ENCODE results near the gene PPP1R12C.
A peak's percentile ranks its signal among the peaks of the same experiment; 100 is the strongest.
"Not testable (repeated sequence)": the region's sequence is repeated elsewhere in the genome, so short reads cannot be mapped to it uniquely, and the experiment has no call there.

Gene PPP1R12C

GRCh38 chr19:55070466-55071128, 46.8 kb downstream of the PPP1R12C start:
- DNase-seq, result no peak

DNA sequence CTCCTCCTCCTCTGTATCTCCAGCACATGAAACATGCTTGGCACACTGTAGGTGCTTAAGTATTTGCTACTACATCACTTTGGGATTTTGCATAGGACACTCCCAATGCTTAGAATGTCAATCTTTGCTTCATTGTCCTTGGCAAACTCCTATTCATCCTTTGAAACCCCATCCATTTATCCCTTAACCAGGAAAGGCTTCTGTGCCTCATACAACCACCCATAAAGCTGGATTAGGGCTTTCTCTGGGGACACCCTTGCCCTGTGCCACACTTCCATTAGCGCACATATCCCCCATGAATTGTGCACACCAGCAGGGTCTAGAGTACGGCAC, 47.6 kb downstream of the PPP1R12C start:
- DNase-seq, result no peak

- DNase-seq, result no peak
Measured at GRCh38 chr19:55068950-55069864, 48.2 kb downstream of the PPP1R12C start.

GRCh38 chr19:55067869-55068268, 49.6 kb downstream of the PPP1R12C start:
- no peak for DNase-seq

GRCh38 chr19:55066107-55066709, 51.2 kb downstream of the PPP1R12C start:
- DNase-seq, result no peak

DNA sequence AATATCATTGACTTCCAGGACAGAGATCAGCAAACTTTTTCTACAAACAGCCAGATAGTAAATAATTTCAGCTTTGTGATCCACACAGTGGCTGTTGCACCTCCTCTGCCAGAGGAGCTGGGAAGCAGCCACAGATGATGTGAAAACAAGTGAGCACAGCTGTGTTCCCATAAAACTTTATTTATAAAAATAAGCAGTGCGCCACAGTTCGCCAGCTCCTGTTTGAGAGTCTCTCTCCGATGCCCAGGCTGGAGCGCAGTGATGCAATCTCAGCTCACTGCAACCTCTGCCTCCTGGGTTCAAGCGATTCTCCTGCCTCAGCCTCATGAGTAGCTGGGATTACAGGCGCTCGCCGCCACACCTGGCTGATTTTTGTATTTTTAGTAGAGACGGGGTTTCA, 51.9 kb downstream of the PPP1R12C start:
- not testable (repeated sequence) for DNase-seq

DNA sequence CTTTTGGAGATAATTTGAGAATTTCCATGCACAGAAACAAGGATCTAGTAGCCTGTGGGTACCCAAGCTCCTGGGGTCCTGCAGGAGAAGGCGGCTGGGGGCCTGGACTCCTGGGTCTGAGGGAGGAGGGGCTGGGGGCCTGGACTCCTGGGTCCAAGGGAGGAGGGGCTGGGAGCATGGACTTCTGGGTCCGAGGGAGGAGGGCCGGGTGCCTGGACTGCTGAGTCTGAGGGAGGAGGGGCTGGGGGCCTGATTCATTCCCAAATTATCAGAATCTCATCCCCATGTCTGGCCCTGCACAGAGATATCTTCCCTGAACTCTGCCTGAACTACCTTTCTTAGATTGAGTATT, 54.0 kb downstream of the PPP1R12C start:
- no peak for DNase-seq

DNA sequence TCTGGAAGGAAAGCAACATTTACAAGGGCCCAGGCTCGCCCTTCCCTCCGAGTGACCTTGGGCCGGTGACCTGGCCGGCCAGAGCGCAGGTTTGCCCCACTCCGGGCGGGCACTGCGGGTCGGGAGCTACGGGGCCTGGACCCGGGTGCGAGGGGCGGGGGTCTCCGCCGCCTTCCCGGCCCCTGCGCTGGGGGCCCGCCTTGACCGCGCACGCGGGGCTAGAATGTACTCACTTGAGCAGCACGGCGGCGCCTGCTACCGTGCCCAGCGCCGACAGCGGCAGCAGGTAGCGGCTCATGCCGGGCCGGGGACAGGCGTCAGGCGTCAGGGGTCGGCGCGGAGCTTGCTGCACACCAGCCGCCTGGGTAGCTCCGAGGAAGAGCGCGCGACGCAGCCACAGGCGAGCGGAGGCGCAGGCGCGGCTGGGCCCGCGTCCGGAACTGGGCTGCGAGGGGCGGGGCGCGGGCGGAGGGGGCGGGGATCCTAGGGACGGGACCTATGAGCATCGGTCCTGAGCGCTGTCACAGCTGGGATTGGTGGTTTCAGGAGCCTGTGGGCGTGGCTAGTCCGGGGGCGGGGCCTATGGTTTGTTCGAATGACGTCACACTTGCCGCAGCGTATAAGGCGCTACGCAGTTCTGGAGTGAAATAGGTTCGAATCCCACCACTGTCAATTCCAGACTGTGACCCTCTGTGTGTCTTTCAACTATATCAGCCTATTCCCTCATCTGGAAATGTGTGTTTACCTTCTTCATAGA, 54.5 kb downstream of the PPP1R12C start, which contains the start of gene RDH13:
Gene RDH13, minus strand, starts transcription at position 414 of the 757 bp plus-strand sequence. Its CDS starts 116 bp downstream, at position 298.
- peak; percentile 99 for DNase-seq

- not testable (repeated sequence) for DNase-seq
Measured at GRCh38 chr19:55060287-55060686, 57.1 kb downstream of the PPP1R12C start.

GRCh38 chr19:55058781-55059610, 58.4 kb downstream of the PPP1R12C start:
- DNase-seq, result no peak

GRCh38 chr19:55056827-55057226, 60.6 kb downstream of the PPP1R12C start:
- DNase-seq, result no peak

DNA sequence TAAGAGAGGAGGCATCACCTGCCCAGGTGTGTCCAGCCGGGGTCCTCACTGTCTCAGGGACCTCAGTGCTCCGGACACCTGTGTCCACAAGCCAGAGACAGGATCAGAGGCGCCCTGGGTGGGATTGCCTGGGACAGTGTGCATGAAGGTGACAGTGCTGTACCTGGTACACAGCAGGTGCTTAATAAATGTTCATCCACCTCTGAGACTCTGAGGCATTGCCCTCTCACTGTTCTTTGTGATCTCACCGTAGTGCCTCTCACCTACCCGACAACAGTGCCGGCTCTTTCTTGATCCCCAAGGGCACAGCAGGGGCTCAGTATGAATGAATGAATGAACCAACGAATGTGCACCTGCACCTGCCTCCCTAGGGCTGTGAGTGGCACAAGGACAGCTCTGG, 63.7 kb downstream of the PPP1R12C start:
- DNase-seq, result no peak

- no peak for DNase-seq
Measured at GRCh38 chr19:55050749-55051532, 66.5 kb downstream of the PPP1R12C start.

GRCh38 chr19:55048446-55048845, 69.0 kb downstream of the PPP1R12C start:
- no peak for DNase-seq

- DNase-seq, result no peak
Measured at GRCh38 chr19:55047951-55048350, 69.5 kb downstream of the PPP1R12C start.

- DNase-seq, result no peak
Measured at GRCh38 chr19:55046975-55047622, 70.3 kb downstream of the PPP1R12C start.

- DNase-seq, result no peak
Measured at GRCh38 chr19:55044771-55045716, 72.4 kb downstream of the PPP1R12C start.

DNA sequence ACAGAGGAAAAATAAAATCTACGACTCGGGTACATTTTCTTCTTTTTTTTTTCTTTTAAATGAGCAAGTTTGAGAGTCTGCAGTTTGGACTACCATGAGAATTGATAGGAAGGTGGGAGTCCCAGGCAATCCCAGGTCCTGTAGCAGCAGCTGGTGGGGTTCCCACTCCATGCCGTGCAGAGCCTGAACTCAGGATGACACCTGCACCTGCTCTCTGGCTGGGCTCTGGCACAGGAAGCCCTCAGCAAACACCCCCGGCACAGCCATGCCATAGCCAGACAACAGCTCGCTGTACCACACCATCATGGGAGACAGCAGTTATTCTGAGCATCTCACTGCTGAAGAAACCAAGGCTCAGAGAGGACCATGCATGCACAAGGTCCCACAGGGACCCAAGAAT, 73.2 kb downstream of the PPP1R12C start:
- DNase-seq, result no peak

DNA sequence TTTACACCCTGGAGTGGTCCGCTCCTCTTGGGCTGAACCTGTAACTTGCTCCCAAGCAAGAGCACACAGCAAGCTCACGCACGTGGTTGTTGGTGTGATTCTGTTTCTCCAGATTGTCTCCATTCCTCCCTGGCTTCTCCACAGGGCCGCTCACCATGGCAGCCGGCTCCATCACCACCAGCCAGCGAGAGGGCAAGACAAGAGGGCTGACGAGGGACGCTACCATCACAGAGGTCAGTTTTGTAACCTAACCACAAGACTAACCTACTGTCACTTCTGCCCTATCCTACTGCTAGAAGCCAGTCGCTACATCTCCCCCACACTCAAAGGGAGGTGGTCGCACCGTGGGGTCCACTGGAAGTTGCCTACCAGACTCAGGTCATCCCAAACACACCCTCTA, 74.7 kb downstream of the PPP1R12C start:
- DNase-seq, result no peak

GRCh38 chr19:55042344-55042678, 75.1 kb downstream of the PPP1R12C start:
- no peak for DNase-seq
